Measurements from ENCODE around the gene PCDHB13.
"Not testable (repeated sequence)": the region's sequence is repeated elsewhere in the genome, so short reads cannot be mapped to it uniquely, and the experiment has no call there.

The PCDHB13 gene

GRCh38 chr5:141213656-141214339 is at the start of gene PCDHB13:
PCDHB13 (plus strand) TSS chr5:141213919; CDS start chr5:141214124, 205 bp downstream.
- DNase-seq (ENCODE audit: low read depth in 2 of 2), result not testable (repeated sequence)

DNA sequence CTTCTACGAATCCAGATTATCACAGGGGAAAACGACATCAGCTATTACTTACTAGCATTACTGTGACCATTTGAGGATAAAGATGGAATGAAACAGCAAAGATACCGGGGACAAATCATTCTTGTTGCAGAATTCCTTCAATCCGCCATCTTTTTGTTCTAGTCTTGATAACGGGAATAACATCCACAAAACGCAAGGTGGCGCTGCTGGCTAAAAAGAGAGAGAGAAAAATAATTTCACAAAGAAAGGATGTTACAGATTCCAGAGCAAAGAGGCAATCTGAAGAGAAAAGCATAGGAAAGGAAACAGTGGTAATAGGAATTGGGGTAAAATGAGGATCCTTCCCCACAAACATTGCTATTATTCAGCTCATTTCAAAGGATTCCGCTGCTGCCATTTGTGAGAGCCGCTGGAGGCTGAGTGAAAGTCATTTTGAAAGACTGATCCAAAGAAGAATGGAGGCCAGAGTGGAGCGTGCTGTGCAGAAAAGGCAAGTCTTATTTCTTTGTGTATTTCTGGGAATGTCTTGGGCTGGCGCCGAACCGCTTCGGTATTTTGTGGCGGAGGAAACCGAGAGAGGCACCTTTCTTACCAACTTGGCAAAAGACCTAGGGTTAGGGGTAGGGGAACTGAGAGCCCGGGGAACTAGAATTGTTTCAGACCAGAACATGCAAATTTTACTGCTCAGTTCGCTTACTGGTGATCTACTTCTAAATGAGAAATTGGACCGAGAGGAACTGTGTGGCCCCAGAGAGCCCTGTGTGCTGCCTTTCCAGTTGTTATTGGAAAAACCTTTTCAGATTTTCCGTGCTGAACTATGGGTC is 41.1 kb upstream of the PCDHB13 start, which contains the start of gene PCDHB7:
Gene PCDHB7, plus strand, starts transcription at position 264 of the 824 bp plus-strand sequence. Its CDS starts 192 bp downstream, at position 456.
- no peak for DNase-seq (ENCODE audit: low read depth in 2 of 2)

GRCh38 chr5:141174291-141175104 is 39.2 kb upstream of the PCDHB13 start:
- DNase-seq (ENCODE audit: low read depth in 2 of 2), result not testable (repeated sequence)

- no peak for DNase-seq (ENCODE audit: low read depth in 2 of 2)
These were observed 37.8 kb upstream of the PCDHB13 start for GRCh38 chr5:141175933-141176332.

GRCh38 chr5:141177577-141178191 is 36.0 kb upstream of the PCDHB13 start, which contains the start of gene PCDHB8:
PCDHB8 (plus strand) TSS chr5:141177790; CDS start chr5:141178035, 245 bp downstream.
- not testable (repeated sequence) for DNase-seq (ENCODE audit: low read depth in 2 of 2)

- not testable (repeated sequence) for DNase-seq (ENCODE audit: low read depth in 2 of 2)
These were observed 34.3 kb upstream of the PCDHB13 start for GRCh38 chr5:141179371-141179770.

- not testable (repeated sequence) for DNase-seq (ENCODE audit: low read depth in 2 of 2)
These were observed 33.8 kb upstream of the PCDHB13 start for GRCh38 chr5:141179876-141180275.

DNA sequence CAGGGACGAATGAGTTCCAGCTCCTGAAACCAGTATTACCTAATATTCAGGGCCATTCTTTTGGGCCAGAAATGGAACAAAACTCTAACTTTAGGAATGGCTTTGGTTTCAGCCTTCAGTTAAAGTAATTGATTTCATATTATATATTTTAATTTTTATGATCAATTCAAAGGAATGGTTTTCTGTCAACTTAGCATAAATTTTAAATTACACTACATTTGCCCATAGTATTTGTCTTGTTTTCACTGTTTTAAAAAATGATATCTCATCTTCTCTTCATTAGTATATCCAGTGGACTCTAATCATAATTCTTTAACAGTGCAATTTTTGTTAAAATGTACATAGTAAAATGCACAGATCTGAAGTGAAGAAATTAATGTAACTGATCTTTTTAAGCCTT is 33.4 kb upstream of the PCDHB13 start:
- DNase-seq (ENCODE audit: low read depth in 2 of 2), result no peak

- no peak for DNase-seq (ENCODE audit: low read depth in 2 of 2)
These were observed 31.5 kb upstream of the PCDHB13 start, which contains the start of gene PCDHB16 for GRCh38 chr5:141182248-141182647. PCDHB16 (plus strand) TSS chr5:141182387; CDS start chr5:141182560, 173 bp downstream.

- not testable (repeated sequence) for DNase-seq (ENCODE audit: low read depth in 2 of 2)
These were observed 29.4 kb upstream of the PCDHB13 start for GRCh38 chr5:141184117-141184855.

- no peak for DNase-seq (ENCODE audit: low read depth in 2 of 2)
These were observed 26.7 kb upstream of the PCDHB13 start, which contains the start of gene PCDHB9 for GRCh38 chr5:141186897-141187512. PCDHB9 (plus strand) TSS chr5:141187161; CDS start chr5:141187319, 158 bp downstream.

- DNase-seq (ENCODE audit: low read depth in 2 of 2), result not testable (repeated sequence)
These were observed 25.0 kb upstream of the PCDHB13 start for GRCh38 chr5:141188682-141189081.

GRCh38 chr5:141189131-141189530 is 24.6 kb upstream of the PCDHB13 start:
- not testable (repeated sequence) for DNase-seq (ENCODE audit: low read depth in 2 of 2)

DNA sequence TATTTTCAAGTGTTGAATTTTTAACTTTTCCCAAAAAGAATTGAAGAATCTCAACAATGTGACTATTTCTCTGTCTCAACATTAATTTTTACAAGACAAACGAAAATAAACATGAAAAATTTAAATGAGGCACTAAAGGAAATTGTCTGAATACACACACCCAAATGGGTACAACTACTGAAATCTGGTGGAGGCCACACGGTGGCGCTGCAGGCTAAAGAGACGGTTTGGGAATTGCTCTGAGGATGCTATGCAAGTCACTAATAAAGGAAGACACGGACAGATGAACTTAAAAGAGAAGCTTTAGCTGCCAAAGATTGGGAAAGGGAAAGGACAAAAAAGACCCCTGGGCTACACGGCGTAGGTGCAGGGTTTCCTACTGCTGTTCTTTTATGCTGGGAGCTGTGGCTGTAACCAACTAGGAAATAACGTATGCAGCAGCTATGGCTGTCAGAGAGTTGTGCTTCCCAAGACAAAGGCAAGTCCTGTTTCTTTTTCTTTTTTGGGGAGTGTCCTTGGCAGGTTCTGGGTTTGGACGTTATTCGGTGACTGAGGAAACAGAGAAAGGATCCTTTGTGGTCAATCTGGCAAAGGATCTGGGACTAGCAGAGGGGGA is 21.5 kb upstream of the PCDHB13 start, which contains the start of gene PCDHB10:
Gene PCDHB10, plus strand, starts transcription at position 244 of the 616 bp plus-strand sequence. Its CDS starts 200 bp downstream, at position 444.
- DNase-seq (ENCODE audit: low read depth in 2 of 2), result no peak

- not testable (repeated sequence) for DNase-seq (ENCODE audit: low read depth in 2 of 2)
These were observed 19.4 kb upstream of the PCDHB13 start for GRCh38 chr5:141194332-141194731.

DNA sequence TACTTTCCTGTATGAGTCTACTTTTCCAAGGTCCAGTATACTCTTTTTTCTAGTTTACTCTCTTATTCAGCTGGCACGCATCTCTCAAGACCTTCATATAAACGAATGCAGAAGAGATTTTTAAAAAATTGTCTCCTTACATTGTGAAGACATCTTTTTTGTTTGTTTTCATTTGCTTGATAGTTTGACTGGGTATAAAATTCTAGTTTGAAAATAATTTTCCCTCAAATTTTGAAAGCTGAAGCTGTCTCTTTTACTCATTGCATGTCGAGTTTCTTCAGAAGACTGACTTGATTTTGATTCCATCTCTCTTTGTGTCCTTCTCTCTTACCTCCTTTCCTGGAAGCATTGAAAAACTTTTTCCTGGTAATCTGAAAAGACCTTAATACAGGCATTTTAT is 17.4 kb upstream of the PCDHB13 start:
- no peak for DNase-seq (ENCODE audit: low read depth in 2 of 2)

DNA sequence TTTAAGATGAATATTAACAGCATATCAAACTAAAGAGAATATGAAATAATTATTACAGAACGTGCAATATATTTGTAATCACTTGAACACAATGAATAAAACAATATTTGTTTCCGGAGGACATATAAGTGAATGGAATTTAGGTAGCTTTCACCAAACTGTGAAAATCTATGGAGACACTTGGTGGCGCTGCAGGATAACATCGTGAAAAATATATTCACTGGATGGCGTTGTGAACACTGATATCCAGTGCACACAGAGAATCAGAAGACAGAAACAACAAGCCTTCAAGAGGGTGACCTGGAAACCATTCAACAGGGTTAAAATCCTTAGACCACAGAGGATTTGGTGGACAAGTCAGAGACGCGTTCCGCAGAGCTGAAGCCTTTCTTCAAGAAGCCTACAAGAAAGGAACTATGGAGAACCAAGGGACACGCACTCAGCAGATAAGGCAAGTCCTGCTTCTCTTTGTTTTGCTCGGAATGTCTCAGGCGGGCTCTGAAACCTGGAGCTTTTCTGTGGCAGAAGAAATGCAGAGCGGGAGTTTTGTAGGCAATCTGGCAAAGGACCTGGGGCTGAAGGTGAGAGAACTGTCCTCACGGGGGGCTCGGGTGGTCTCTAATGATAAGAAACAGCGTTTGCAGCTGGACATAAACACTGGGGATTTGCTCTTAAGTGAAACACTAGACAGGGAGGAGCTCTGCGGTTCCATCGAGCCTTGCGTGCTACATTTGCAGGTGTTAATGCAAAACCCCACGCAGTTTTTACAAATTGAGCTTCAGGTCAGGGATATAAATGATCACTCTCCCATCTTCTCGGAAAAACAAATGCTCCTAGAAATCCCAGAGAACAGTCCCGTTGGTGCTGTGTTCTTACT is 14.1 kb upstream of the PCDHB13 start, which contains the start of gene PCDHB11:
Gene PCDHB11, plus strand, starts transcription at position 269 of the 877 bp plus-strand sequence. Its CDS starts 148 bp downstream, at position 417.
- no peak for DNase-seq (ENCODE audit: low read depth in 2 of 2)

DNA sequence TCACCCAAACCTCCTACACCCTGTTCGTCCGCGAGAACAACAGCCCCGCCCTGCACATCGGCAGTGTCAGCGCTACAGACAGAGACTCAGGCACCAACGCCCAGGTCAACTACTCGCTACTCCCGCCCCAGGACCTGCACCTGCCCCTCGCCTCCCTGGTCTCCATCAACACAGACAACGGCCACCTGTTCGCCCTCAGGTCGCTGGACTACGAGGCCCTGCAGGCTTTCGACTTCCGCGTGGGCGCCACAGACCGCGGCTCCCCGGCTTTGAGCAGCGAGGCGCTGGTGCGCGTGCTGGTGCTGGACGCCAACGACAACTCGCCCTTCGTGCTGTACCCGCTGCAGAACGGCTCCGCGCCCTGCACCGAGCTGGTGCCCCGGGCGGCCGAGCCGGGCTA is 12.6 kb upstream of the PCDHB13 start:
- not testable (repeated sequence) for DNase-seq (ENCODE audit: low read depth in 2 of 2)

All from fibroblast of skin of left quadriceps (primary cell).